RCC 7860 (cell line): ENCODE results near the gene SLC16A1.
A peak's percentile ranks its signal among the peaks of the same experiment; 100 is the strongest.
"Not testable (repeated sequence)": the region's sequence is repeated elsewhere in the genome, so short reads cannot be mapped to it uniquely, and the experiment has no call there.

Experiments
- DNase-seq: peaks from one replicate; pipeline ENCODE4 v3.0.0-alpha.2; 2015; ENCODE audit warnings: low spot score
- FAIRE-seq: peaks from 2 replicates; lab custom pipeline; 2012; peaks lifted over from hg19 to GRCh38; lab: Jason Lieb, UNC

The SLC16A1 gene, protein sequence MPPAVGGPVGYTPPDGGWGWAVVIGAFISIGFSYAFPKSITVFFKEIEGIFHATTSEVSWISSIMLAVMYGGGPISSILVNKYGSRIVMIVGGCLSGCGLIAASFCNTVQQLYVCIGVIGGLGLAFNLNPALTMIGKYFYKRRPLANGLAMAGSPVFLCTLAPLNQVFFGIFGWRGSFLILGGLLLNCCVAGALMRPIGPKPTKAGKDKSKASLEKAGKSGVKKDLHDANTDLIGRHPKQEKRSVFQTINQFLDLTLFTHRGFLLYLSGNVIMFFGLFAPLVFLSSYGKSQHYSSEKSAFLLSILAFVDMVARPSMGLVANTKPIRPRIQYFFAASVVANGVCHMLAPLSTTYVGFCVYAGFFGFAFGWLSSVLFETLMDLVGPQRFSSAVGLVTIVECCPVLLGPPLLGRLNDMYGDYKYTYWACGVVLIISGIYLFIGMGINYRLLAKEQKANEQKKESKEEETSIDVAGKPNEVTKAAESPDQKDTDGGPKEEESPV

DNA sequence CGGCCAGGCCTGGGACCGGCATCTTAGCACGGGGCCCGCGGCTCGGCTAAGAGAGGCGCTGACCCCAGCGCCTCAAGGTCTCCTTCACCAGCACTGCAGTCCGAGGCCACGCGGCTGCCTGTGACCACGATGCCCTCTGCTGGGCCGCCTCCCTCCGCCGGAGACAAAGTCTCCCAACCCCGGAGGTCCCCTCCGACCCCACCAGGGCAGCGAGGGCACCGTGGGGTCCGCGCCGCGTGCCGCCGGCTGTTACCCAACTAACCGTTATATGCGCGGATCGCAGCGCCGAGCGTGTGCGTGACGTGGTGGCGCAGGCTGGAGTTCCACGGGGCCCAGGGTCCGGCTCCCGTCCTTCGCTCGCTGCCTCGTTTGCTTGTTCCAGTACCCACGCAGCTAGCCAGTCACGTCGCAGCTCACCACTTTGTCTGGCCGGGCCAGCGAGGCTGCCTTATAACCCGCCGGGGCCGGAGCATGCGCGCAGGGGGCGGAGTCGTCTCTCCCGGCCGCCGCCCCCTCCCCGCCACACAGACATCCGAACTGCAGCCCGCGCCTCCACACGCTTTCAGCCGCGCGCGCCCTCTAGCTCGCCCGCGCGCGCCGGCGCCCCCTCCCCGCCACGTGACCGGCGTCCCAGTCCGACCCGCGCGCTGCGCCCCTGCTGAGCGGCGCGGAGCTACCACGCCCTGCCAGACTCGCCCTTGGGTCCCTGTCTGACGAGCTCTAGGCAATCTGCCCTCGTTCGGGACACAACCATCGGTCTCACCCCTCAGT is at the start of gene SLC16A1:
SLC16A1 (minus strand) TSS at position 424 of the 771 bp plus-strand sequence. CDS start 26,888 bp downstream, outside the sequence.
- no peak for FAIRE-seq
- DNase-seq, result peak; percentile 91

DNA sequence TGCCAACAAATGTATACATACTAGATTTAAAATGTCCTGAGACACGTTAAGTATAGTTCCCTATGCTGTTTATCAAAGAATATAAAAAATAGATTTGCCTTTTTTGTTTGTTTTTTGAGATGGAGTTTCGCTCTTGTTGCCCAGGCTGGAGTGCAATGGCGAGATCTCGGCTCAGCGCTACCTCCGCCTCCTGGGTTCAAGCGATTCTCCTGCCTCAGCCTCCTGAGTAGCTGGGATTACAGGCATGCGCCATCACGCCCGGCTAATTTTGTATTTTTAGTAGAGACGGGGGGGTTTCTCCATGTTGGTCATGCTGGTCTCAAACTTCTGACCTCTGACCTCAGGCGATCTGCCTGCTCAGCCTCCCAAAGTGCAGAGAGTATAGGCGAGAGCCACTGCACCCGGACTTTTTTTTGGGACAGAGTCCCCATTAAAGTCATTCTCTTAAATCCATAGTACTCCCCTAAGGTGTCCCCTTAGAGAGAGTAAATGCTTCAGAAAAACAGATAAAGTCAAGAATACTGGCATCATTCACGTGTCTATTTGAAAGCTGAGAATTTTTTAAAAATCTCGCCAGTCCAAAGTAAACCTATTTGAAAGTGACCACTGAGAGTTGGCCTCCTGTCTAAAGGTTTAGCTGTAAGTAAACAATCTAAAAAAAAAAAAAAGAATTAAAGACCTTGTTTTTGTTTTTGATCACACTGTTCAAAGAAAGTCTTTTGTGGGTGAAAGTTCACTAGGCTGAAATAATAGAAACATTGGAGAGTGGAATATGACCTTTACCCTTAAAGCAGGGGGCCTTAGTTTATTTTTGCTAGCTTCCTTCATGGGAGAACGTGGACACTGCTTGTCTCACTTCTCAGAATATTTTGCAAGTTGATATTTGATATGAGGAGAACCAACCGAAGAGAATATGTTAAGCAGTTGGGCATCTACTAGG is 48.0 kb upstream of the SLC16A1 start:
- FAIRE-seq (no peak), DNase-seq (no peak)

DNA sequence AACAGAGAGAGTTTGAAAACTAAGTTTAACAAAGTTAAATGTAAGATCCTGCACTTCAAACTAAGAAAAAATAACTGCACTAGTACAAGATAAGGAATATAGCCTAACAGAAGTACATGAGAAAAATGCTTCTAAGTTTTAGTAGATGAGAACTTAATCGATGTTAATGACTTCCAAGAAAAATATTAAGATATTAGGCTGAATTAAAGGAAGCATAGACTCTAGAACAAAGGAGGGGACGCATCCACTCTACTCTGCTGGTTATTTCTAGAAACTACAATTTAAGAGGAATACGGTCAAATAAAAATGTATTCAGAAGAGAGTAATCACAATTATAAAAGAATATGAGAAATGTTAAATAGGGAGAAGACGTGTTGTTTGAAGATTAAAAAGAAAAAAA is 46.3 kb upstream of the SLC16A1 start:
- FAIRE-seq (no peak), DNase-seq (no peak)

DNA sequence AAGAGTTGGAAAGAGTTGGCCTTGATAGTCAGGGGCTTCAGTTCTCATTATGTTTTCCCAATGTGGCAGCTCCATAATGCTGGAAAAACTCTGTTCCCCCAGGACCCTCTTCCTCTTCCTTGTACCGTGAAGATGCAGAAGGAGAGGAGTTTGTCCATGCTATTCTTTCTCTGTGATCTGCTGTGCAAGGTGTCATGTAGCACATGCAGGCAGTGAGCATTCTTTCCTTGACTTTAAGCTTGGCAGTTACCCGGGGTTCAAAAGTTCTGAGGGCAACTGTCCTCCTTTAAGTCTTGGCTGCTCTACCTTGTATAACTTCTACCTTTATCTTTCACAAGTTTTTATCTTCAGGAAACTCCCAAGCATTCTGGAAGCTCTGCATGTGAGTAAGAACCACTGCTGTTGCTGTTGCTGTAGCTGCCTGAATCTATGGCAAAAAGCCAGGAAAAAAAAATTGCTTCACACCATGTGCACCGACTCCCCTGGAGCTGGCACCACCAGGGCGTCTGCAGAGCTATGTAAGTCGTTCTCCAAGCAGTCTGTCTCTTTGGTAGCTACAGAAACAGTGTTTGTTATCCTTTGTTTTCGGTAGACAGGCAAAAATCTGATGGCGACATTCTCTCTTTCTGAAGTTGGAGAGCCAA is 42.7 kb upstream of the SLC16A1 start:
- FAIRE-seq, result no peak
- DNase-seq, result no peak

DNA sequence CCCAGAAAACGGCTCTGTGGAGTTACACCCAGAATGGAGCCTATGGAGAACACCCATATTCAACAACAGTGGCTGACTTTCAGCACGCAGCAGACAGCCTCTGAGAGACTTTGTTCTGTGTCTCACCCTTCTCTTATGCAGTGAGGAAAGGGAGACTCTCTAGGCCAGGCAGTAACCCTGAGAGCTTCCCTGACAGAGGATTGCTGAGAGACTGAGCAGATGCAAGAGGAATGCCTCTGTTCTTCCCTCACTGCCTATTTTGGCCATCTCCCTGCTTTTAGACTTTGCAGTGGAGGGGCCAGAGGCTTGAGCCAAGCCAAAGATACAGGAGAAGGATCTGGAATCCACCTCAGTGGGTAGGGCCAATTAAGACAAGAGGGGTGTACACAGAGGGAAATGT is 41.8 kb upstream of the SLC16A1 start:
- FAIRE-seq, result no peak
- DNase-seq, result no peak

DNA sequence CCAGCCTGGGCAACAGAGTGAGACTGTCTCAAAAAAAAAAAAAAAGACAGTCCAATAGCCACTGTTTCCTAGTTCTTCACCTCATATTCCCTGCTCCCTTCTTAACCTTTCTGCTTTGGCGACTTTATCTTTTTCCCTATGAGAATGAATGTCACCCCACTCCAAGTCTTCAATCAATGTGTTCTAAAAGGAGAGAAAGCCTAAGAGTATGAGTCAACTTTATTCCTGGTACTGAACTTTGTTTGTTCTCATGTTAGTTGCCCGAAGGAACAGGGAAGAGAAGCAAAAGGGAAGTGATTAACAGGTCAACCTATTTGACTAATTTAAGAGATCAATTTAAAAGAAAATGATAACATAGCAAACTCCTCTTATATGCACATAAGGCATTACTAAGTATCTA is 39.9 kb upstream of the SLC16A1 start:
- FAIRE-seq, result no peak

DNA sequence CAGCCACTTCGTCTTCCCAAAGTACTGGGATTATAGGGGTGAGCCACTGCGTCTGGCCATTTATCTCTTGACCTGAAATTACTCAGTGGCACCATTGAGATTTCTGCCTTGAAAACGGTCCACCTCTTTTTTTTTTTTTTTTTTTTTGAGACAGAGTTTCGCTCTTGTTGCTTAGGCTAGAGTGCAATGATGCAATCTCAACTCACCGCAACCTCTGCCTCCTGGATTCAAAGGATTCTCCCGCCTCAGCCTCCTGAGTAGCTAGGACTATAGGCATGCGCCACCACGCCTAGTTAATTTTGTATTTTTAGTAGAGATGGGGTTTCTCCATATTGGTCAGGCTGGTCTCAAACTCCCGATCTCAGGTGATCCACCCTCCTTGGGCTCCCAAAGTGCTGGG is 39.0 kb upstream of the SLC16A1 start:
- DNase-seq, FAIRE-seq: not testable (repeated sequence)

More for the DNA sequence above, 39.9 kb upstream of the SLC16A1 start:
- DNase-seq, result no peak

DNA sequence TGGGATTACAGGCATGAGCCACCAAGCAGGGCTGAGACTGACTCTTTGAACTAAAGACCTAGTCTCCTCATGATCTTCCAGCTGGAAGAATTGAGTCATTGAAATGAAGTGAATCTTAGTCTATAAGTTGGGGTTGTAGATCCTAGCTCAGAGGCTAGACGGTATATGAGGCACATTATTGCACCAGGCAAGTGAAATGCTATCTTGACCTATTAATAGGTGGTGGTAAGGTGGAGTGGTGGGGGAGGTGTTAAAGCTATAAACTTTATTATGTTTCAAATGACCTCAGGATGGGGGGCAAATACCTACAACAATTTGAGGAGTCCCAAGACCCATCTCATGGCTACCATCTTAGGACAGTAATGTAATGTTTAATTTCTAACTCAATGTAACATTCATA is 36.8 kb upstream of the SLC16A1 start:
- DNase-seq, result no peak
- no peak for FAIRE-seq

DNA sequence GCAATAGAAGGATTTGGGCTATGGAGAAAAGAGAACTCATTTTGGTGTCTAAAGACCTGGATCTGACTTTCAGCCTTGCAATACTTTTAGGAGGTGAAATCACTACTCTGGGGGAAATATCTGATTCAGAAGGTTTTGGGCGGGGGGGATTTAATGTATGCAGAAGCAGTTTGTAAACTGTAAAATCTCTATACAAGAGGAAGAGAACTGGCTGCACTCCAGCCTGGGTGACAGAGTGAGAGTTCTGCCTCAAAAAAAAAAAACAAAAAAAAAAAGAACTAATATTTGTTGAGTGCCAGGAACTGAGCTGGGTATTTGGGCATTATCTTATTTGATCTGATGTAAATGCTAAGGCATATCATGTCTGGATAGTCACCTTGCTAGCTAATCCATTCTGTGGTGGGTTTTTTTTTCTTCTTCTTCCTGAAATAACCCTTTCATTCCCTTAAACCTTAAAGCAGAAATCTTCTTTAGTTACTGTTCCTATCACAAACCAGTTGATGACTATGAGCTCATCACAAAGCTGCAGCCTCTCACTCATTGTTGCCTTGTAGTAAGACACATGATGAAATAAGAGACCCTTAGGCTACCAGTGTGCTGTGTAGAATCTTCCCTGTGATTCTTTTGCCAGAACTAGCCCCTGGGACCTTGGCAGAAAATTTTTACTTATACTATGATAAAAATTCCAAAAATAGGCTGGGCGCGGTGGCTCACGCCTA is 35.6 kb upstream of the SLC16A1 start:
- DNase-seq (no peak), FAIRE-seq (no peak)

DNA sequence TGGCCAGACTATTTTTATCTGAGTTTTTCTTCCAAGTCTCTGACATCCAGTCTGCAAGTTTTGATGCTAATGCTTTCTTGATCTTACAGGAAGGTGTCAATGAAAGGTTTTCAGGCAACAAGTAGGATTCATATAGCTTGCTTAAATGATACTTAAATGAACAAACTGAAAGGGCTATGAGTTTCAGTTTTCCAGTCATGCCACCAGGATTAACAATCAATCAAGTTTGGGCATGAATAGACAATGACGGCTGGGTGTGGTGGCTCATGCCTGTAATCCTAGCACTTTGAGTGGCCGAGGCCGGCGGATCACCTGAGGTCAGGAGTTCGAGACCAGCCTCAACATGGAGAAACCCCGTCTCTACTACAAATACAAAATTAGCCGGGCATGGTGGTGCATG is 34.3 kb upstream of the SLC16A1 start:
- FAIRE-seq, result no peak
- no peak for DNase-seq

DNA sequence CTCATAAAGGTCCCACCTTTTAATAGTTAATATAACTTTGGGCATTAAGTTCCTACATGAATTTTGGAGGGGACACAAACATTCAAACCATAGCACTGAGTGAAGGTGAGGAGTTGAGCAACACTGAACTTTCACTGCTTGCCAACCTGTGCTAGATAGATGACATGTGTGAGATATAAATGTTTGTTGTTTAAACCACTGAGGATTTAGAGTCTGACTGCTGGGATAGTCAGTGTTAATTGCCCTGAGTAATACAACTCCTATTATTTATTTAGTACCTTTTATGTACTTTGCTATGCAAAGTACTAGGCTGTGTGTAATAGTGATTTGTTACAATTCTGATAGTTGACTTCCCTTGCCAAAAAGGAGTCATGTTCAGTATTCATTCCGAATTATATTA is 32.4 kb upstream of the SLC16A1 start:
- FAIRE-seq, result no peak
- no peak for DNase-seq

DNA sequence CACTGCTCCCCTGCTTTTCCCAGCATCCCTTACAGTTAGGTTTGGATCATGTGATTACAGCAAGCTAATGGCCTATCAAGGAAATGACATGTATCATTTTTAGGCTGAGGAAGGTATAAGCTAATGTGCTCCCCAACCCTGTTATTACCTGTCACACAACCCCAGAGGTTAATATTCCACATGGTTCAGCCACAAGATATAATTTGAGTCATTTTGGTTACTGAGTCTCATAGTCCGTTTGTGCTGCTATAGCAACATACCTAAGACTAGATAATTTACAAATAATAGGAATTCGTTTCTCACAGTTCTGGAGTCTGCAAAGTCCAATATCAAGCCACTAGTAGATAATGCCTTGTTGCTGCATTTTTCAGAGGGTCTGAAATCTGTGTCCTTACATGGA is 29.1 kb upstream of the SLC16A1 start:
- DNase-seq (no peak), FAIRE-seq (no peak)

DNA sequence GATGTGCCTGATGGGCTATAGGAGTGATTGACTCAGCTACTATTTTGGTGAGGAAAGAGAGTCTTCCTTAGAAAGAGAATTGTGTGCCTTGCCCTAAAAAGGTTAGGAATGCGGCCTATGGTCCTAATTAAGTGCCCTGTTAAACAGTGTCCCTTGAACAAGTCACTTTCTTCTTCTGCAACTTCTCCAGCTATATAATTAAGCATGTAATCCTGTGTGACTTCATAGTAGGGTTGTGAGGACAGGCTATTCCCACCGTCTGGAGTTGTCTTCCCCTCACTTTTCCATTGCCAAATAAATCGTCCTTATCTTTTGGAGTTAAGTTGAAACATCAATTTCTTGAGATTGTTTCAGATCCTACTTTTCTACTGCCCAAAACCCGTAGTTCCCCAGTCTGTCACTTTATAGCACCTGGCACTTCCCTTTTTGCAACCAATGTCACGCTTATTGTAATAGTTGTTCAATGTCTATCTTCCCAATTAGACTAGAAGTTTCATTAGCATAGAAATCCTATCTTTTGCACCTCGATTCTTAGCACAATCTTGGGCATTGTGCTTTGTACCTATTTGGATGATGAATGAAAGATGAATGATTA is 27.6 kb upstream of the SLC16A1 start:
- FAIRE-seq, result no peak
- no peak for DNase-seq

DNA sequence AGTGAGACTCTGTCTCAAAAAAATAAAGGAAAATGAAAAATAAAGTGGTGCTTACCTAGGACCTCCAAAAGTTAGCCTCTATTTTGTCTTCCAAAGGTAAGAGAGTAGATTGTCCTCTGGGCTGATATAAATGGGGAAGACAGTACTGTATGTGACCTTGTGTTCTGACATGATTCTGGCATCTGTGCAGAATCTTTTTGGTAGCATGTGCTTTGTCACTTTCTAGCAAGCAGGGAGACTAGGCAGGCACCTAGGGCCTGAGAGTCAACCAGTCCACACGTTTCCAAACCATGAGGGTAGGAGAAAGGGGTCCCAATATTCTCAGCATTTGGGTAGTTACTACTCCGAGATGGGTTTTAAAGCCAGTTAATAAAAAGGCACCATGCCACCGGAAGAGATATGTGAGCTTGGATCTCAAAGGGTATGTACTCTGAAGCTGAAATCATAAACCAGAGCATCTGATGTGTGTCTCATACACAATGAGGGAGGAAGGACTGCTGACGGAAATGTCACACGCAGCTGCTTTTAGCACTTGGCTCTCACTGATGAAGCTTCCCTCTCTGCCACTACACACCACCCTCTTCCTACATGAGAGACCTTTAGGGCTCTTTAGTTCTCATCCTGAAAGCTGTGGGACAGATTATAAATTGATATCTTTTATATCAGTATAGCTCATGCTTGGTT is 27.0 kb upstream of the SLC16A1 start:
- no peak for FAIRE-seq
- no peak for DNase-seq

DNA sequence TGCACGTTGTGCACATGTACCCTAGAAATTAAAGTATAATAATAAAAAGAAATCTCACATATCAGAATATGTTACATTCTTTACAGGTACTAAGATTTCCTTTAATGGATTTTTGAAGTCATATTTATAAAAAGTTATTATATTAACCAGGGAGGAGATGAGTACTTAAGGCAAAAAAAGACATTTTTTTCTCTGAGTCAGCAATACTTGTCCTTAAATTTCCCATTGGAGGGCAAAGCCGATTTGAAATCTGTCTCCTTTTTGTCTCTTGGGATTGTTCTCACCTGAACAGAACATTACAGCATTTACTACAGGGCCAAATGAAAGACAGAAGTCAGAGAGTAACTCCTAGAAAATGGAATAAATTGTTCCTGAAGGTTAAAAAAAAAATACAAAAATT is 26.3 kb upstream of the SLC16A1 start:
- DNase-seq (no peak), FAIRE-seq (no peak)

DNA sequence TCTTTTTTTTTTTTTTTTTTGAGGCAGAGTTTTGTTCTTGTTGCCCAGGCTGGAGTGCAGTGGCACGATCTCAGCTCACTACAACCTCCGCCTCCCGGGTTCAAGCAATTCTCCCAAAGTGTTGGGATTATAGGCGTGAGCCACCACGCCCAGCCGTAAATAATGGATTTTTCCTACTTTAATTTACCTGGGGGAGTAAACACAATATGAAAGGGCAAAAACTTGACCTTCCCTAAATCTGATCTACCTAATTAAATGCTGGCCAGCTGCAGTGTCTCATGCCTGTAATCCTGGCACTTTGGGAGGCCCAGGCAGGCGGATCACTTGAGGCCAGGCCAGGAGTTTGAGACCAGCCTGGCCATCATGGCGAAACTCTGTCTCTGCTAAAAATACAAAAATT is 25.8 kb upstream of the SLC16A1 start:
- not testable (repeated sequence) for DNase-seq

DNA sequence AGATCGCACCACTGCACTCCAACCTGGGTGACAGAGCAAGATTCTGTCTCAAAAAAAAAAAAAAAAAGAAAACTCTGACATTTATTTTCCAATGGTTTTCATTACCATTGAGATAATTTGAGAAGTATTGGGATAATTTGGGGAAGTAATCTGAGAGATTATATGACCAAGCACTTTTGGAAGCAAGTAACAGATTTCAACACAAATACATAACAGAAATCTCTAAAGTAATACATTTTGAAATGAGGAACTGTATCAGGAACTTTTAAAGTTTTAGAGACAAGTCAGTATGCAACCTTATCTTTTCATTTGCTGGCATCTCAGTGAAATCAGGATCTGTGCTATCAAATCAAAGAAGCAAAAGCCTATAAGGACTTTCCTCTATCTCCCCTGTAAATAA is 25.4 kb upstream of the SLC16A1 start:
- DNase-seq, result no peak
- no peak for FAIRE-seq

More for the DNA sequence above, 25.8 kb upstream of the SLC16A1 start:
- not testable (repeated sequence) for FAIRE-seq

DNA sequence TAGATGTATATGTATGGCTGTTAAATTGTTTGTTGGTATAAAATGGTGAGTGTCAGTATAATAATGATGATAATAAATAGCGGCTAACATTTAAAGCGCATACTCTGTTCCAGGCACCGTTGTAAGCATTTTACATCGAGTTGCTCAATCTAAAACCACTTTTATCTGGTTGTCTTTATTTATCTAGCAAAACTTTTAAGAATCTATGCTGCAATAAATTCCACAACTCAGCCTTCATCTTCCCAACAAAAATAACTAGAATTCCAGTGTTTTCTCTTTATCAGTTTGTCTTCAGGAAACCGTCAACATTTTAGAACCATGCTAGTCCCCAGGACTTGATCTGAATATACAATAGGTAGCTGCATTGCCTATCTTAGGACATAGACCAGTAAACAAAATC is 19.3 kb upstream of the SLC16A1 start:
- DNase-seq (no peak), FAIRE-seq (no peak)

DNA sequence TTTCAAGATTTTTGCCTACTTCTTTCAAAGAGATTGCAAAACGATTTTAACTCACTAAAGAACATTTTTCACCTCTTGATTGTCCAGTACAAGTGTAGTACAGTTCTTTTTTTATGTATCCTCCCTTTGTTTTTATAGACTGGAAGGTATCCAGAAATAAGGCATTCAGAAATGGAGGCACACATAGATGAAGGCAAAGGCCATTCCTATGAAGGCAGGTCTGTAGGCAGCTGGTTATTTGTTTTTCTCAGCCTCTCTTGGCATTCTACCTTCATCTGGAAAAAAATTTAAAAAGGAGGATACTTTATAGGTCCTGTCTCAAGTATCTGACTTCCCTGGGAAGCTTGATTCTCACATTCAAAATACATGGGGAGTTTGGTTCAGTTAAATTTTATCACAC is 18.6 kb upstream of the SLC16A1 start:
- no peak for DNase-seq
- FAIRE-seq, result no peak
